NT2/D1 (cell line): ENCODE measurements around the gene TNRC6C.

Experiments used
- DNase-seq: peaks from one replicate; pipeline ENCODE4 v3.0.0-alpha.2; 2011; ENCODE audit warnings: low read depth, low spot score
- H3K27me3 ChIP-seq: 2 replicates; pipeline ENCODE4 v1.6.0; 2011; ENCODE audit warnings: mild to moderate bottlenecking; ENCODE audit not compliant: insufficient read length, insufficient read depth
- H3K36me3 ChIP-seq: 2 replicates; pipeline ENCODE4 v1.6.1; 2011; ENCODE audit warnings: mild to moderate bottlenecking, low read length, mixed read lengths; ENCODE audit not compliant: insufficient read depth, insufficient read length
- H3K4me1 ChIP-seq: 2 replicates; pipeline ENCODE4 v1.5.1; 2011; ENCODE audit not compliant: insufficient read depth, insufficient read length
- H3K4me3 ChIP-seq: 2 replicates; pipeline ENCODE4 v1.5.1; 2011; ENCODE audit warnings: low read depth; ENCODE audit not compliant: insufficient read length
- H3K9ac ChIP-seq: 2 replicates; pipeline ENCODE4 v1.6.0; 2011; ENCODE audit warnings: low read depth; ENCODE audit not compliant: insufficient read length
- H3K9me3 ChIP-seq: 2 replicates; pipeline ENCODE4 v1.5.1; 2011; ENCODE audit warnings: mild to moderate bottlenecking, low read length; ENCODE audit not compliant: insufficient read depth
- SUZ12 ChIP-seq: IDR thresholded peaks from 2 replicates; pipeline ENCODE4 v1.6.1; 2011; ENCODE audit not compliant: insufficient read length, insufficient read depth; ENCODE audit errors: extremely low read depth
- YY1 ChIP-seq: IDR thresholded peaks from 2 replicates; pipeline ENCODE4 v1.6.1; 2011; ENCODE audit not compliant: insufficient read length, insufficient read depth
- ZNF274 ChIP-seq: IDR thresholded peaks from 2 replicates; pipeline ENCODE4 v1.6.1; 2011; ENCODE audit warnings: mild to moderate bottlenecking, low read depth, low read length

The TNRC6C gene

GRCh38 chr17:78019976-78020716 is 61.6 kb downstream of the TNRC6C start:
- H3K4me1 ChIP-seq, result peaks cover 2% of the 10 kb centered on the region
- H3K36me3 ChIP-seq, result no peaks in the 10 kb centered on the region
- H3K9ac ChIP-seq, result no peak overlapping the region
- DNase-seq, result no peak
- no peak for TF ChIP-seq SUZ12
- no peak for TF ChIP-seq YY1
- TF ChIP-seq ZNF274, result no peak
- H3K27me3 ChIP-seq, result no peaks in the 10 kb centered on the region
- no peaks in the 10 kb centered on the region for H3K9me3 ChIP-seq
- no peak overlapping the region for H3K4me3 ChIP-seq

GRCh38 chr17:78020717-78021108 is 62.2 kb downstream of the TNRC6C start:
- Histone ChIP-seq H3K9ac (no peak overlapping the region), H3K4me1 (peaks cover 2% of the 10 kb centered on the region), H3K4me3 (no peak overlapping the region), H3K9me3 (no peaks in the 10 kb centered on the region), H3K36me3 (no peaks in the 10 kb centered on the region), H3K27me3 (no peaks in the 10 kb centered on the region)
- no peak for DNase-seq
- no peak for TF ChIP-seq YY1
- no peak for TF ChIP-seq SUZ12
- TF ChIP-seq ZNF274, result no peak

GRCh38 chr17:78022425-78022824 is 63.9 kb downstream of the TNRC6C start:
- Histone ChIP-seq H3K4me1 (no peaks in the 10 kb centered on the region), H3K4me3 (no peak overlapping the region), H3K36me3 (no peaks in the 10 kb centered on the region), H3K27me3 (no peaks in the 10 kb centered on the region), H3K9ac (no peak overlapping the region), H3K9me3 (no peaks in the 10 kb centered on the region)
- no peak for DNase-seq
- TF ChIP-seq ZNF274 (no peak), SUZ12 (no peak), YY1 (no peak)

GRCh38 chr17:78023042-78023441 is 64.5 kb downstream of the TNRC6C start:
- no peak for TF ChIP-seq YY1
- TF ChIP-seq SUZ12, result no peak
- no peak for TF ChIP-seq ZNF274
- Histone ChIP-seq H3K36me3 (no peaks in the 10 kb centered on the region), H3K9me3 (no peaks in the 10 kb centered on the region), H3K4me1 (no peaks in the 10 kb centered on the region), H3K27me3 (no peaks in the 10 kb centered on the region), H3K9ac (no peak overlapping the region), H3K4me3 (no peak overlapping the region)
- no peak for DNase-seq

GRCh38 chr17:78026381-78026780 is 67.9 kb downstream of the TNRC6C start:
- no peak overlapping the region for H3K4me3 ChIP-seq
- no peak overlapping the region for H3K9ac ChIP-seq
- TF ChIP-seq ZNF274, result no peak
- TF ChIP-seq YY1, result no peak
- TF ChIP-seq SUZ12, result no peak
- no peaks in the 10 kb centered on the region for H3K27me3 ChIP-seq
- no peaks in the 10 kb centered on the region for H3K4me1 ChIP-seq
- H3K36me3 ChIP-seq, result peaks cover 1% of the 10 kb centered on the region
- H3K9me3 ChIP-seq, result no peaks in the 10 kb centered on the region
- DNase-seq, result no peak

GRCh38 chr17:78027121-78027520 is 68.6 kb downstream of the TNRC6C start:
- Histone ChIP-seq H3K36me3 (peaks cover 6% of the 10 kb centered on the region), H3K4me1 (no peaks in the 10 kb centered on the region), H3K27me3 (no peaks in the 10 kb centered on the region), H3K9me3 (no peaks in the 10 kb centered on the region), H3K9ac (no peak overlapping the region), H3K4me3 (no peak overlapping the region)
- no peak for DNase-seq
- TF ChIP-seq ZNF274 (no peak), YY1 (no peak), SUZ12 (no peak)

GRCh38 chr17:78029697-78030096 is 71.2 kb downstream of the TNRC6C start:
- peaks cover 6% of the 10 kb centered on the region for H3K36me3 ChIP-seq
- no peaks in the 10 kb centered on the region for H3K9me3 ChIP-seq
- no peaks in the 10 kb centered on the region for H3K4me1 ChIP-seq
- H3K27me3 ChIP-seq, result no peaks in the 10 kb centered on the region
- H3K4me3 ChIP-seq, result no peak overlapping the region
- no peak overlapping the region for H3K9ac ChIP-seq
- TF ChIP-seq ZNF274 (no peak), YY1 (no peak), SUZ12 (no peak)
- DNase-seq, result no peak
